ENCODE results near the gene HSPA1L.

GRCh38 chr6:31851485-31851832 is 36.4 kb upstream of the HSPA1L start:
- TF ChIP-seq CTCF (IDR thresholded peaks at IDR 0.05): no peak
- TF ChIP-seq POLR2A (IDR thresholded peaks at IDR 0.05): no peak
